Ovary (tissue), 3 donors: ENCODE measurements around the gene PHACTR1.

ENCODE experiments used
- CTCF ChIP-seq, 3 donors: fragments of 450-650 bp in 2 of 3; fragments of 200-600 bp in 1 of 3; IDR thresholded peaks; one replicate each; pipeline versions ENCODE4 v1.5.1 to v1.8.0; 2016 to 2022; ENCODE audit warnings: antibody characterized with exemption in 3 of 3, mild to moderate bottlenecking in 1 of 3
- EP300 ChIP-seq: sonication (generic); formaldehyde crosslinking; IDR thresholded peaks from one replicate; pipeline ENCODE4 v1.6.1; 2017; ENCODE audit warnings: antibody characterized with exemption
- POLR2A ChIP-seq: fragments of 450-650 bp; IDR thresholded peaks from one replicate; pipeline ENCODE4 v1.6.1; 2017; ENCODE audit warnings: antibody characterized with exemption, mild to moderate bottlenecking, moderate library complexity
- donor health status: DM: no; HTN: no; CAD: no.

- no peak for TF ChIP-seq CTCF (IDR thresholded peaks at IDR 0.05)
- no peak for TF ChIP-seq POLR2A
- no peak for TF ChIP-seq EP300
Measured at GRCh38 chr6:13077117-13077516, 360.6 kb downstream of the PHACTR1 start.
